IMR-90 (cell line): Measurements from ENCODE around the gene DDI2. TPM values are rescaled to one million over a fixed set of nuclear protein-coding genes. Genes with fewer than 3 reads are reported as not detected.

ENCODE experiments used
- ATAC-seq: fragments of 200-7000 bp; cut with Tn5 transposase; 2 replicates; pipeline ENCODE4 v1.9.1; 2020; ENCODE audit warnings: low read depth, mild to moderate bottlenecking, moderate library complexity
- BruUV-seq: library from RNA; stranded (reverse); fragments of 400-500 nt; replicated peaks from 2 replicates; lab custom pipeline; 2021; lab: Mats Ljungman, UMichigan
- CTCF ChIA-PET: fragments of 300-600 bp; formaldehyde crosslinking; extraction: SDS; loops from one replicate; lab custom pipeline; 2021; ENCODE audit warnings: antibody characterized with exemption; lab: Yijun Ruan, JAX
- POLR2A ChIA-PET: fragments of 300-600 bp; sonication (Branson Sonifier 250); formaldehyde crosslinking; loops from one replicate; lab custom pipeline; 2022; ENCODE audit warnings: antibody characterized with exemption; ENCODE audit not compliant: unreplicated experiment; lab: Charles Lee
- DNase-seq: peaks from one replicate; pipeline ENCODE4 v3.0.0; 2013
- H2AFZ ChIP-seq: replicated peaks from 2 replicates; pipeline ENCODE3; 2013; ENCODE audit warnings: low read length, mild to moderate bottlenecking; ENCODE audit not compliant: poor library complexity
- H2AK5ac ChIP-seq: 2 replicates; pipeline ENCODE4 v1.6.1; 2013; ENCODE audit warnings: low read depth, low read length, inconsistent platforms
- H2AK9ac ChIP-seq: replicated peaks from 2 replicates; pipeline ENCODE3; 2013; ENCODE audit warnings: mild to moderate bottlenecking, low read depth, low read length, moderate library complexity; ENCODE audit not compliant: poor library complexity
- H2BK120ac ChIP-seq: 2 replicates; pipeline ENCODE4 v1.6.1; 2013; ENCODE audit warnings: low read depth, low read length, inconsistent platforms
- H2BK15ac ChIP-seq: 3 replicates; pipeline ENCODE4 v1.6.1; 2013; ENCODE audit warnings: low read depth, low read length, inconsistent platforms
- H2BK20ac ChIP-seq: 2 replicates; pipeline ENCODE4 v1.6.1; 2013; ENCODE audit warnings: low read depth, mild to moderate bottlenecking, inconsistent platforms, low read length, moderate library complexity
- H2BK5ac ChIP-seq: 2 replicates; pipeline ENCODE4 v1.6.1; 2013; ENCODE audit warnings: mild to moderate bottlenecking, low read depth, low read length, inconsistent platforms; ENCODE audit not compliant: poor library complexity, severe bottlenecking
- H3K14ac ChIP-seq: replicated peaks from 2 replicates; pipeline ENCODE4 v1.6.1; 2013; ENCODE audit warnings: low read depth, low read length, inconsistent platforms
- H3K18ac ChIP-seq: 2 replicates; pipeline ENCODE4 v1.6.1; 2013; ENCODE audit warnings: low read depth, low read length, control low read depth
- H3K23ac ChIP-seq: 2 replicates; pipeline ENCODE4 v1.6.1; 2013; ENCODE audit warnings: low read depth, low read length, inconsistent platforms
- H3K27ac ChIP-seq: 2 replicates; pipeline ENCODE4 v1.5.1; 2013; ENCODE audit warnings: mild to moderate bottlenecking, control low read depth, low read length; ENCODE audit not compliant: insufficient read depth
- H3K27me3 ChIP-seq: 2 replicates; pipeline ENCODE4 v1.6.1; 2013; ENCODE audit warnings: low read length; ENCODE audit not compliant: control insufficient read depth, insufficient read depth
- H3K36me3 ChIP-seq: 2 replicates; pipeline ENCODE4 v1.6.1; 2013; ENCODE audit warnings: low read length, mixed read lengths; ENCODE audit not compliant: control insufficient read depth, insufficient read depth
- H3K4ac ChIP-seq: 2 replicates; pipeline ENCODE4 v1.6.1; 2013; ENCODE audit warnings: low read depth, low read length, inconsistent platforms
- H3K4me1 ChIP-seq: 2 replicates; pipeline ENCODE4 v1.6.1; 2013; ENCODE audit warnings: low read length, mixed read lengths; ENCODE audit not compliant: control insufficient read depth, insufficient read depth
- H3K4me2 ChIP-seq: 2 replicates; pipeline ENCODE4 v1.6.1; 2013; ENCODE audit warnings: low read depth, mild to moderate bottlenecking, control low read depth, low read length, moderate library complexity
- H3K4me3 ChIP-seq: 2 replicates; pipeline ENCODE4 v1.5.1; 2013; ENCODE audit warnings: low read depth, mild to moderate bottlenecking, control low read depth, low read length, moderate library complexity; ENCODE audit not compliant: insufficient read depth
- H3K56ac ChIP-seq: 2 replicates; pipeline ENCODE4 v1.6.1; 2013; ENCODE audit warnings: low read length, inconsistent platforms; ENCODE audit not compliant: insufficient read depth; ENCODE audit errors: extremely low read depth
- H3K79me1 ChIP-seq, 2 experiments: 2 replicates each; pipeline ENCODE4 v1.6.1; 2013; ENCODE audit warnings: low read length in 2 of 2, inconsistent platforms in 1 of 2, low read depth in 1 of 2
- H3K9ac ChIP-seq: 2 replicates; pipeline ENCODE4 v1.6.1; 2013; ENCODE audit warnings: low read depth, low read length, control low read depth
- H3K9me1 ChIP-seq: 2 replicates; pipeline ENCODE4 v1.6.1; 2013; ENCODE audit warnings: low read length, inconsistent platforms; ENCODE audit not compliant: insufficient read depth
- H3K9me3 ChIP-seq: 2 replicates; pipeline ENCODE4 v1.6.1; 2013; ENCODE audit warnings: low read length; ENCODE audit not compliant: control insufficient read depth, insufficient read depth
- H4K20me1 ChIP-seq: 2 replicates; pipeline ENCODE4 v1.6.1; 2013; ENCODE audit warnings: low read length, inconsistent platforms; ENCODE audit not compliant: insufficient read depth
- H4K5ac ChIP-seq: 2 replicates; pipeline ENCODE4 v1.6.1; 2013; ENCODE audit warnings: mild to moderate bottlenecking, low read depth, low read length, control low read depth
- H4K8ac ChIP-seq, 2 experiments: 2 replicates each; pipeline ENCODE4 v1.6.1; 2013; ENCODE audit warnings: low read depth in 2 of 2, low read length in 2 of 2, control low read depth in 1 of 2, inconsistent platforms in 1 of 2
- H4K91ac ChIP-seq: 2 replicates; pipeline ENCODE4 v1.6.1; 2013; ENCODE audit warnings: low read depth, low read length, inconsistent platforms; ENCODE audit not compliant: insufficient read depth
- BHLHE40 ChIP-seq: fragments of 150-350 bp; IDR thresholded peaks from 2 replicates; pipeline ENCODE4 v1.6.1; 2016; ENCODE audit warnings: mild to moderate bottlenecking, low read depth, low read length
- CEBPB ChIP-seq: IDR thresholded peaks from 2 replicates; pipeline ENCODE4 v1.6.1; 2012; ENCODE audit warnings: low read depth, low read length, improper control_type of control experiment
- CHD1 ChIP-seq: IDR thresholded peaks from 2 replicates; pipeline ENCODE4 v1.6.1; 2012; ENCODE audit warnings: low read depth, low read length, improper control_type of control experiment
- CTCF ChIP-seq: conservative IDR thresholded peaks from 2 replicates; pipeline ENCODE4 v1.5.1; 2012; ENCODE audit warnings: mild to moderate bottlenecking, low read depth, low read length, improper control_type of control experiment
- FOS ChIP-seq: fragments of 150-350 bp; IDR thresholded peaks from 2 replicates; pipeline ENCODE4 v1.6.1; 2016; ENCODE audit warnings: low read depth, low read length
- MAFK ChIP-seq: IDR thresholded peaks from 2 replicates; pipeline ENCODE4 v1.6.1; 2012; ENCODE audit warnings: low read depth, low read length, improper control_type of control experiment
- MAZ ChIP-seq: IDR thresholded peaks from 2 replicates; pipeline ENCODE4 v1.6.1; 2012; ENCODE audit warnings: low read depth, mild to moderate bottlenecking, low read length, improper control_type of control experiment, moderate library complexity, borderline replicate concordance
- MXI1 ChIP-seq: IDR thresholded peaks from 2 replicates; pipeline ENCODE4 v1.6.1; 2012; ENCODE audit warnings: low read depth, mild to moderate bottlenecking, low read length, moderate library complexity, borderline replicate concordance
- NFE2L2 ChIP-seq: fragments of 150-350 bp; IDR thresholded peaks from 2 replicates; pipeline ENCODE4 v1.6.1; 2016; ENCODE audit warnings: low read depth, mild to moderate bottlenecking, low read length
- POLR2A ChIP-seq: IDR thresholded peaks from 2 replicates; pipeline ENCODE4 v1.6.1; 2012; ENCODE audit warnings: mild to moderate bottlenecking, low read depth, low read length
- RAD21 ChIP-seq: IDR thresholded peaks from 2 replicates; pipeline ENCODE4 v1.6.1; 2012; ENCODE audit warnings: low read length, improper control_type of control experiment
- RCOR1 ChIP-seq: IDR thresholded peaks from 2 replicates; pipeline ENCODE4 v1.6.1; 2012; ENCODE audit warnings: mild to moderate bottlenecking, low read length, improper control_type of control experiment; ENCODE audit not compliant: insufficient replicate concordance
- RFX5 ChIP-seq: IDR thresholded peaks from 2 replicates; pipeline ENCODE4 v1.8.0; 2012; ENCODE audit warnings: low read depth, mild to moderate bottlenecking, low read length, moderate library complexity
- SMC3 ChIP-seq: fragments of 150-350 bp; IDR thresholded peaks from 2 replicates; pipeline ENCODE4 v1.6.1; 2016; ENCODE audit warnings: low read depth, mild to moderate bottlenecking, antibody characterized with exemption, low read length, moderate library complexity
- USF2 ChIP-seq: fragments of 150-350 bp; IDR thresholded peaks from 2 replicates; pipeline ENCODE4 v1.6.1; 2017; ENCODE audit warnings: mild to moderate bottlenecking, antibody characterized with exemption, low read length, low read depth
- WGBS, 2 experiments: methylation state at CpG; one replicate each; pipeline versions ENCODE4 v1.1.5 to v1.1.7; 2013; ENCODE audit warnings: missing lambda C conversion rate in 2 of 2; ENCODE audit not compliant: insufficient read length in 1 of 2; ENCODE audit errors: extremely low coverage in 2 of 2; 5-methylcytosine and 5-hydroxymethylcytosine counted together
- dilution Hi-C: fragments of 300-500 bp; cut with HindIII; formaldehyde crosslinking; loops from one replicate; pipeline ENCODE4 v1.14.3; 2018; ENCODE audit warnings: low sequenced_read_pairs; ENCODE audit not compliant: unreplicated experiment
- in situ Hi-C: fragments of 300-500 bp; cut with MboI; formaldehyde crosslinking; loops from 3 replicates; pipeline ENCODE4 v1.14.3; 2019; ENCODE audit warnings: low sequenced_read_pairs, inconsistent platforms, mixed read lengths
- intact Hi-C: fragments of 100-400 bp; cut with micrococcal nuclease; formaldehyde crosslinking; loops from 2 replicates; pipeline ENCODE4 v1.10.0; 2022
- polyA plus RNA-seq, 3 experiments: library from polyadenylated mRNA; depleted of rRNA; stranded (reverse); fragments of >200 nt; gene quantifications; 2 replicates each; pipeline ENCODE4 v1.2.3, GENCODE V29; 2012; ENCODE audit warnings: low replicate concordance in 1 of 3
- total RNA-seq: library from RNA; depleted of rRNA; stranded (reverse); fragments of >200 nt; gene quantifications from 2 replicates; pipeline ENCODE4 v1.2.3, GENCODE V29; 2012

The DDI2 gene
- total and polyA plus RNA-seq, 2 of the 4 experiments (the other 2 are of a cell fraction): 6.0 to 13.4 TPM

- H4K5ac ChIP-seq: peak overlapping the region; percentile 95
- H3K9ac ChIP-seq: peak overlapping the region; percentile 99
- no peaks in the 10 kb centered on the region for H3K27me3 ChIP-seq
- H3K4me3 ChIP-seq: peak overlapping the region; percentile 99
- H3K9me3 ChIP-seq: no peaks in the 10 kb centered on the region
- WGBS, 2 experiments: 36% methylated on average over 13 of the region's 18 CpGs; no CpG with 5 or more reads in 1 of the 2 experiments
- H3K4me1 ChIP-seq: peaks cover 19% of the 10 kb centered on the region
- peaks cover 27% of the 10 kb centered on the region for H4K20me1 ChIP-seq
- H3K27ac ChIP-seq: peak overlapping the region; percentile 94
- no TSS peak for BruUV-seq
- peak overlapping the region; percentile 95 for H3K4me2 ChIP-seq
- peak overlapping the region; percentile 90 for H3K4ac ChIP-seq
- peak overlapping the region; percentile 71 for H2AK5ac ChIP-seq
- no peaks in the 10 kb centered on the region for H3K36me3 ChIP-seq
- H3K23ac ChIP-seq: peak overlapping the region; percentile 49; the same call in 1 of the 2 replicates
- intact Hi-C loops (loop anchor here (5.0 kb wide), 1 partner anchor 66 kb away; the partner anchor contains the start of gene DDI2), in situ Hi-C loops (no loop called here), dilution Hi-C loops (no loop called here)
- CTCF ChIA-PET: no interaction called here
- no peak overlapping the region for H2BK20ac ChIP-seq
- peak overlapping the region; percentile 90 for H2AFZ ChIP-seq
- H3K9me1 ChIP-seq: peaks cover 17% of the 10 kb centered on the region
- no peak for DNase-seq
- peak overlapping the region; percentile 36; the same call in 1 of the 2 replicates for H2BK120ac ChIP-seq
- peak overlapping the region; percentile 81 for H4K91ac ChIP-seq
- peak overlapping the region; percentile 87; the same call in 1 of the 2 replicates for H3K18ac ChIP-seq
- POLR2A ChIA-PET: no interaction called here
- H3K79me1 ChIP-seq: peaks cover 10 to 40% of the 10 kb centered on the region in 2 experiments; a peak in 3 of 4 replicates
- peak overlapping the region; percentile 93 for H3K14ac ChIP-seq
- H2BK5ac ChIP-seq: peak overlapping the region; percentile 76
- H2AK9ac ChIP-seq: peak overlapping the region; percentile 92
- H2BK15ac ChIP-seq: no peak overlapping the region
- ATAC-seq: no peak
- peak overlapping the region; percentile 81; the same call in 1 of the 2 replicates for H3K56ac ChIP-seq
- peak overlapping the region; percentile 96 for H4K8ac ChIP-seq
- TF ChIP-seq NFE2L2 (no peak), POLR2A (no peak), MAZ (no peak), RAD21 (no peak), SMC3 (no peak), CHD1 (no peak), RFX5 (no peak), MXI1 (no peak), RCOR1 (no peak), CTCF (no peak), FOS (no peak), BHLHE40 (no peak), MAFK (no peak), CEBPB (no peak), USF2 (no peak)
Observed at GRCh38 chr1:15683345-15684039, 66.2 kb downstream of the DDI2 start.
